ENCODE measurements around the gene WDR64. TPM values are rescaled to one million over a fixed set of nuclear protein-coding genes. Genes with fewer than 3 reads are reported as not detected.

Gene WDR64
- total and polyA plus RNA-seq, 2 experiments from 2014 or later, result 0.07 TPM; not detected in 1

DNA sequence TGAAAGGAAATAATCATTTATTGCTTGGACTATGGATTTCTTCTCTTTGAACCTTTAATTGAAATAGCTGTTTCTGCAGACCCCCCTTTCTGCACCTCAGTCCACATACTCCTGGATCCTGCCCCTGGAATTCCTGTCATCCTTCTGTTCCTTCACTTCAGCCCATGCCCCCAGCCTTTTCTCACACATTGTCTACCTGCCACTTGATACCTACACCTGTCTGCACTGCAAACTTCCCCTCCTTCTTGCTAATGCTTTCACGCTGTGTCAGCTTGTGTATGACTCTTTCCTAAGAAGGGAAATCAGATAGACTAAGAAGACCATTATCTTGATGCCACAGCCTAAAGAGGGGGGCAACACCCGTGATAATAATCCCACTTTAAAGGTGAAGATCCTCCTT, 115.7 kb downstream of the WDR64 start:
- Histone ChIP-seq H3K27ac (no peak overlapping the region), H3K27me3 (no peaks in the 10 kb centered on the region), H4K20me1 (ENCODE audit: insufficient read depth, poor library complexity, severe bottlenecking) (no peaks in the 10 kb centered on the region), H3K79me2 (no peaks in the 10 kb centered on the region), H2AFZ (no peak overlapping the region), H3K9me3 (ENCODE audit: low read depth) (no peaks in the 10 kb centered on the region), H3K4me2 (no peak overlapping the region), H3K4me1 (ENCODE audit: insufficient read depth) (no peaks in the 10 kb centered on the region), H3K4me3 (no peak overlapping the region), H3K9me2 (replicated peaks; ENCODE audit: insufficient read depth) (no peaks in the 10 kb centered on the region), H3K36me3 (replicated peaks; ENCODE audit: insufficient read depth, low read depth) (no peaks in the 10 kb centered on the region)
- DNase-seq (ENCODE audit: low spot score), result no peak
- TF ChIP-seq, protein P1, sequence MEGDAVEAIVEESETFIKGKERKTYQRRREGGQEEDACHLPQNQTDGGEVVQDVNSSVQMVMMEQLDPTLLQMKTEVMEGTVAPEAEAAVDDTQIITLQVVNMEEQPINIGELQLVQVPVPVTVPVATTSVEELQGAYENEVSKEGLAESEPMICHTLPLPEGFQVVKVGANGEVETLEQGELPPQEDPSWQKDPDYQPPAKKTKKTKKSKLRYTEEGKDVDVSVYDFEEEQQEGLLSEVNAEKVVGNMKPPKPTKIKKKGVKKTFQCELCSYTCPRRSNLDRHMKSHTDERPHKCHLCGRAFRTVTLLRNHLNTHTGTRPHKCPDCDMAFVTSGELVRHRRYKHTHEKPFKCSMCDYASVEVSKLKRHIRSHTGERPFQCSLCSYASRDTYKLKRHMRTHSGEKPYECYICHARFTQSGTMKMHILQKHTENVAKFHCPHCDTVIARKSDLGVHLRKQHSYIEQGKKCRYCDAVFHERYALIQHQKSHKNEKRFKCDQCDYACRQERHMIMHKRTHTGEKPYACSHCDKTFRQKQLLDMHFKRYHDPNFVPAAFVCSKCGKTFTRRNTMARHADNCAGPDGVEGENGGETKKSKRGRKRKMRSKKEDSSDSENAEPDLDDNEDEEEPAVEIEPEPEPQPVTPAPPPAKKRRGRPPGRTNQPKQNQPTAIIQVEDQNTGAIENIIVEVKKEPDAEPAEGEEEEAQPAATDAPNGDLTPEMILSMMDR (IDR thresholded peaks at IDR 0.05; ENCODE audit: poor library complexity), result no peak
- TF ChIP-seq EZH2 (IDR thresholded peaks at IDR 0.05; ENCODE audit: borderline replicate concordance) (no peak), EZH2phosphoT487 (IDR thresholded peaks at IDR 0.05; ENCODE audit: low read depth, severe bottlenecking, unreplicated experiment) (no peak)
- 52% methylated on average over 2 of the region's 2 CpGs for WGBS (ENCODE audit: low lambda C conversion rate, missing lambda C conversion rate)

DNA sequence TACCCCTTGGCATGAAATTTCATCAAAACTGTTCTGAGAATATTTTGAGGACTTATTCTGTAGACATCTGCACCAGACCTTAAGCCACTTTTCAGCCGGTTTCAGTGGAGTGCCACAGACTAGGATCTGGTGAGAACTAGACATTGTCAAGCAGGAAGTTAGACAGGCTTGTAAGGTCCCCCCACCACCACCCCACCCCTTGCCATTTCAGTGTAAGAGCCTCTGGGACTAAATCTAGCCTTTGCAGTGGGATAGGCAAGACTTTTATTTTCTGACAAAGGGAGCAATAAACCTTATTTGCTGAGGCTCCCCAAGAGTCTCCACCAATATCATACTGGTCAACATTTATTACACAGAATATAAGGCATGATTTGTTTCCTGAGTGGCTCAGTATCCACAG, 118.0 kb downstream of the WDR64 start:
- Histone ChIP-seq H3K27me3 (no peaks in the 10 kb centered on the region), H3K4me1 (ENCODE audit: insufficient read depth) (no peaks in the 10 kb centered on the region), H3K27ac (no peak overlapping the region), H3K9me2 (replicated peaks; ENCODE audit: insufficient read depth) (no peaks in the 10 kb centered on the region), H3K4me2 (no peak overlapping the region), H2AFZ (no peak overlapping the region), H4K20me1 (ENCODE audit: insufficient read depth, poor library complexity, severe bottlenecking) (no peaks in the 10 kb centered on the region), H3K4me3 (no peak overlapping the region), H3K36me3 (replicated peaks; ENCODE audit: insufficient read depth, low read depth) (no peaks in the 10 kb centered on the region), H3K9me3 (ENCODE audit: low read depth) (no peaks in the 10 kb centered on the region), H3K79me2 (no peaks in the 10 kb centered on the region)
- TF ChIP-seq EZH2phosphoT487 (IDR thresholded peaks at IDR 0.05; ENCODE audit: low read depth, severe bottlenecking, unreplicated experiment), result no peak
- TF ChIP-seq, protein P1 (IDR thresholded peaks at IDR 0.05; ENCODE audit: poor library complexity), result no peak
- no peak for TF ChIP-seq EZH2 (IDR thresholded peaks at IDR 0.05; ENCODE audit: borderline replicate concordance)
- DNase-seq (ENCODE audit: low spot score), result no peak
- WGBS (ENCODE audit: low lambda C conversion rate, missing lambda C conversion rate), result 30% methylated on average over 1 of the region's 1 CpG

GRCh38 chr1:241771117-241771516, 119.0 kb downstream of the WDR64 start:
- no peak for DNase-seq (ENCODE audit: low spot score)
- WGBS (ENCODE audit: low lambda C conversion rate, missing lambda C conversion rate), result 92% methylated on average over 2 of the region's 2 CpGs
- H2AFZ ChIP-seq, result no peak overlapping the region

DNA sequence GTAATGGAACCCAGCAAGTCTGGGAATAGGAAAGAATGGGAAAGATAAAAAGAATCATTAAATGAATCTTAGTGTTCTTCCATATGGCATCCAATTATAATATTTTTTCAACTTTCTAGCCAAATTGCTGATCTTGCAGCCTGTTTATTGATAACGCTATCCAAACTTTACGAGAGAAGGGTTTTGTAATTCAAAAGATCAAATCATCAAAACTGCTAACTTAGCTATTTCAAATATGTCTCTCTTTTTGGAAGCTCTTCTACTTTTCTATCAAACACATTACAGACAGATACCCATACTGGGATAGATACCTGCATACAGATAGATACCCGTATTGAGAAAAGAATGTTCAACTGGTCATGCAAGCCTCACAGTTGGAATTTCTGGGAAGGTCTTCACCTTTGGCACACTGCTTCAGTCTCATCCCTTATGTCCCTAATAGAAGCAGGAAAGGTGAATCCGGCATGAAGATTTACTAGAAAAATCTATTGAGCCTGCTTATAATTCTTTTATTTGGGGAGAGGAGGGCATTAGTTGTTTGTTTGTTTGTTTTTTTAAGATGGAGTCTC, 120.9 kb downstream of the WDR64 start:
- Histone ChIP-seq H3K4me3 (no peak overlapping the region), H3K4me2 (no peak overlapping the region), H3K27me3 (no peaks in the 10 kb centered on the region), H3K27ac (no peak overlapping the region), H3K9me2 (replicated peaks; ENCODE audit: insufficient read depth) (no peaks in the 10 kb centered on the region), H3K4me1 (ENCODE audit: insufficient read depth) (no peaks in the 10 kb centered on the region), H2AFZ (no peak overlapping the region), H3K36me3 (replicated peaks; ENCODE audit: insufficient read depth, low read depth) (no peaks in the 10 kb centered on the region), H3K9me3 (ENCODE audit: low read depth) (no peaks in the 10 kb centered on the region), H4K20me1 (ENCODE audit: insufficient read depth, poor library complexity, severe bottlenecking) (no peaks in the 10 kb centered on the region), H3K79me2 (no peaks in the 10 kb centered on the region)
- DNase-seq (ENCODE audit: low spot score), result no peak
- WGBS (ENCODE audit: low lambda C conversion rate, missing lambda C conversion rate), result 96% methylated on average over 4 of the region's 4 CpGs
- TF ChIP-seq, protein P1 (IDR thresholded peaks at IDR 0.05; ENCODE audit: poor library complexity), result no peak
- TF ChIP-seq EZH2phosphoT487 (IDR thresholded peaks at IDR 0.05; ENCODE audit: low read depth, severe bottlenecking, unreplicated experiment) (no peak), EZH2 (IDR thresholded peaks at IDR 0.05; ENCODE audit: borderline replicate concordance) (no peak)

More at GRCh38 chr1:241771117-241771516, 119.0 kb downstream of the WDR64 start:
- Histone ChIP-seq H3K9me2 (replicated peaks; ENCODE audit: insufficient read depth) (no peaks in the 10 kb centered on the region), H3K27ac (no peak overlapping the region), H3K79me2 (no peaks in the 10 kb centered on the region), H4K20me1 (ENCODE audit: insufficient read depth, poor library complexity, severe bottlenecking) (no peaks in the 10 kb centered on the region), H3K4me1 (ENCODE audit: insufficient read depth) (no peaks in the 10 kb centered on the region), H3K9me3 (ENCODE audit: low read depth) (no peaks in the 10 kb centered on the region), H3K4me3 (no peak overlapping the region), H3K27me3 (no peaks in the 10 kb centered on the region), H3K4me2 (no peak overlapping the region), H3K36me3 (replicated peaks; ENCODE audit: insufficient read depth, low read depth) (no peaks in the 10 kb centered on the region)
- no peak for TF ChIP-seq EZH2 (IDR thresholded peaks at IDR 0.05; ENCODE audit: borderline replicate concordance)

Data from hepatocyte (in vitro differentiated cells).